ENCODE measurements around the gene RPTOR. TPM values are rescaled to one million over a fixed set of nuclear protein-coding genes. Genes with fewer than 3 reads are reported as not detected.
"Not testable (repeated sequence)": the region's sequence is repeated elsewhere in the genome, so short reads cannot be mapped to it uniquely, and the experiment has no call there.

RPTOR gene
- total RNA-seq, 2 experiments from 2014 or later: 43.6 to 47.2 TPM

DNA sequence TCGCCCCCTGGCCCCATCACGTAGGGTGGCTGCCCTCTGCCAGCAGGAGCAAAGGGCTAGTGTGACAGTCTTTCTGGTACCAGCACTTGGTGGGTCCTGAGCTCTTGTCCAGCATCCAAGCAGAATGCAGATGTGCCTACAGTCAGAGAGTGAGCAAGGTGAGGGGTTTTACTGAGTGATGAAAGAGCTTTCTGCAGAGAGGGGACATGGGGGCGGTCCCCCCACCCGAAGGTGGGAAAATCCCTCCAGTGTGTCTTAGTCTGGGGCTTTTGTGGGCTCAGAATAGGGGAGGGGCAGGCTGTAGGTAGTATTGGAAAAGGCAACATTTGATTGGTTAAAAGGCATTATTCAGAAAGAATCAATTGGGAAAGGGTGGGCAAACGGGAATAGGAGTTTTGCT lies 152.3 kb downstream of the RPTOR start:
- no peaks in the 10 kb centered on the region for H3K27me3 Mint-ChIP-seq
- no peak overlapping the region for H3K4me3 Mint-ChIP-seq
- no peak for DNase-seq
- H3K27ac Mint-ChIP-seq: no peak overlapping the region
- peaks cover 35% of the 10 kb centered on the region for H3K4me1 Mint-ChIP-seq
- peaks cover 8% of the 10 kb centered on the region for H3K36me3 Mint-ChIP-seq
- H3K9me3 Mint-ChIP-seq: peaks cover 8% of the 10 kb centered on the region

DNA sequence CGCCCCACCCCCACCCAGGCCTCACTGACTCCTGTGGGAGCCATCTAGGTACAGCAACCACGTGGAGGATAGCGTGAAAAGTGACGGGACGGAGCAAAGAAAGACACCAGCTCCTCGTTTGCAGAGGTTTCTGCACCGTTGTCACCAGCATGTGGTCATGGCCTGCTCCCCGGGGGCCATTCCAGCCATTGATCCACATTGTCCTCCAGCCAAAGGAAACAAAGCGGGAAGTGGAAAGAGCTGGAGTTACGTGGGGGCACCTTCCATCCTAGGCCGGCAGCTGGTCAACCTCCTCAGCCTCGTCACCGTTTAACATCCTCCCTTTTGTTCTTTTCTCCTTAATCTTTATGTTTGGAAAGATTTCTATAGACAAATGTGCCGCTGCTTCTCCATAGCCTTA lies 153.7 kb downstream of the RPTOR start:
- Mint-ChIP-seq H3K27me3 (no peaks in the 10 kb centered on the region), H3K4me3 (no peak overlapping the region), H3K4me1 (peaks cover 43% of the 10 kb centered on the region), H3K9me3 (peaks cover 11% of the 10 kb centered on the region), H3K36me3 (peaks cover 16% of the 10 kb centered on the region), H3K27ac (no peak overlapping the region)
- no peak for DNase-seq

DNA sequence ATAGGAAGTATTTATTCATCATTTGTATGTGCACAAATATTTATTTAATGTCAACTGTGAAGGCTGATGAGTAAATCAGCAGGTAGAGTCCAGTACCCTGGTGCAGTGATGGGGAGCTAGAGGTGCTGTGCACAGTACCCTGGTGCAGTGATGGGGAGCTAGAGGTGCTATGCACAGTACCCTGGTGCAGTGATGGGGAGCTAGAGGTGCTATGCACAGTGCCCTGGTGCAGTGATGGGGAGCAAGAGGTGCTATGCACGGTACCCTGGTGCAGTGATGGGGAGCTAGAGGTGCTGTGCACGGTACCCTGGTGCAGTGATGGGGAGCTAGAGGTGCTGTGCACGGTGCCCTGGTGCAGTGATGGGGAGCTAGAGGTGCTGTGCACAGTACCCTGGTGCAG lies 154.6 kb downstream of the RPTOR start:
- not testable (repeated sequence) for H3K27me3 Mint-ChIP-seq, H3K4me3 Mint-ChIP-seq, H3K27ac Mint-ChIP-seq, DNase-seq
- peaks cover 51% of the 10 kb centered on the region for H3K4me1 Mint-ChIP-seq
- H3K9me3 Mint-ChIP-seq: peaks cover 11% of the 10 kb centered on the region
- H3K36me3 Mint-ChIP-seq: peaks cover 22% of the 10 kb centered on the region

DNA sequence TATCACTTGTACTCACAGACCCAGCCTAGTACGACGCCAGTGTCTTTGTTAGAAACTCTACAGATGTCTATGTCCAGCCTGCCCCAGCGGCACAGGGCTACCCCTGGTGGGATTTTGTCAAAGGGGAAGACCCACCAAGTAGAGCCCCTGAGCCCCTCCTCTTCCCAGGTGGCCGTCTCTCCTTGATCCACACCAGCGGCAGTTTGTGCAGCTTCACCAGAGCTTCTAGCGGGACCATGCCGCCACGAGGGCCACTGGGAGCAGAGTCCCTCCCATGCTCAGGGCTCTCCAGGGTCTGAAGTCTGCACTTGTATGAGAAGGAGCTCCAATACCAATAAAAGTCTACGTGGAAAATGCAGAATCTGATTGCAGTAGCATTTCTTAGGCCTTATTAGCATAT lies 157.1 kb downstream of the RPTOR start:
- Mint-ChIP-seq H3K36me3 (peaks cover 27% of the 10 kb centered on the region), H3K4me3 (no peak overlapping the region), H3K27me3 (no peaks in the 10 kb centered on the region), H3K9me3 (peaks cover 11% of the 10 kb centered on the region), H3K27ac (no peak overlapping the region), H3K4me1 (peaks cover 53% of the 10 kb centered on the region)
- no peak for DNase-seq

DNA sequence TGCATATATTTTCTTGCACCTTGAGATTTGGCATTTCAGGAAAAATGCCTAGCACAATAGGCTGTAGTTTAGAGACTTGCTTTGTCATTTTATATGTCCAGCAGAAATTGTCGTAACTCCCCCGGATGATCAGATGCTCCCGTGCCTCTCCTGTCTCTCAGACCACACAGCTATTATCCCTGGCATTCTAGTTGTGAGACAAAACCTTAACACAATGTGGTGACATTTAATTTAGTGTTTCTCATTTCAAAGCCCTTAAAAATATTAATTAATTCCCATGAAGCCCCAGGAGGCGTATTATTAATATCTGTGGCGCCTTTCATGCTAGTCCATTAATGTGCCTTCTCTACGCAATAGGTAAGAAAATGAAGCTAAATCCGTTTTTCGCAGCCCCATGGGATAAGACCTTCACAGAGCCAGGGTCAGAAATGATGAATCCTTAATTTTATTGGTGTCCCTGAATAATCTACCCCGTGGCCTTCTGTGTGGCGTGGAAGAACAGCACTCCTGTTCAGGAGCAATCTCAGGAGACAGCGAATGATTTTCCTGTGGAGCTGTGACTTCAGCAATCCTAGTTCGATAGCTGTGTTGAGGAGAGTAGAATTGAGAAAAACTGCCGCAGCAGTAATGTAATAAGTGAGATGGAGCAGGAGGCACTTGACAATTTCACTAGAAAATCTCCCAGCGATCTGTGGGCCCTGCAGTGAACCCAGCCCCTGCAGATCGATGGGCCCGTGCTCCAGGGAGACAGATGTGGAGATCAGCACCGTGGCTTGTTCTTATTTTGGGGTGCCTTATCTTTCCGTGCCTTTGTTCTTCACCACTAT lies 157.9 kb downstream of the RPTOR start:
- Mint-ChIP-seq H3K27ac (peak overlapping the region; percentile 86), H3K36me3 (peaks cover 29% of the 10 kb centered on the region), H3K4me1 (peaks cover 46% of the 10 kb centered on the region), H3K9me3 (peaks cover 11% of the 10 kb centered on the region), H3K4me3 (no peak overlapping the region), H3K27me3 (no peaks in the 10 kb centered on the region)
- no peak for DNase-seq

DNA sequence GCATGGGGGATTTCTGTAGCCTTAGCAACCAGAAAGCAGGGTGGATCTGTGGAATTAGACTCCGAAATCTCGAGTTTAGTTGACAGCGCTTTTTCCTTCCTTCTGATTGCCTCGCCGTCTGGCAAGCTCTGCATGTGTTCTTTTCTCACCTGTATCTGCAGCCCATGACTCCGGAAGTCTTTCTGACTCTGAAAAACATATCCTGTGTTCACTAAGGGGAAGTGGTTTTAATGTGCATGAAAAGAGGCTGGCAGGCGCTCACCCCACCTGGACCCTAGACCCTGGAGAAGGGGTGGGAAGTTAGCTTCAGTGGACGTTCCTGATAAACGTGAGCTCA lies 158.5 kb downstream of the RPTOR start:
- no peak for DNase-seq
- Mint-ChIP-seq H3K9me3 (peaks cover 11% of the 10 kb centered on the region), H3K4me3 (peak overlapping the region; percentile 38), H3K27ac (peak overlapping the region; percentile 86), H3K27me3 (no peaks in the 10 kb centered on the region), H3K4me1 (peaks cover 44% of the 10 kb centered on the region), H3K36me3 (peaks cover 34% of the 10 kb centered on the region)

DNA sequence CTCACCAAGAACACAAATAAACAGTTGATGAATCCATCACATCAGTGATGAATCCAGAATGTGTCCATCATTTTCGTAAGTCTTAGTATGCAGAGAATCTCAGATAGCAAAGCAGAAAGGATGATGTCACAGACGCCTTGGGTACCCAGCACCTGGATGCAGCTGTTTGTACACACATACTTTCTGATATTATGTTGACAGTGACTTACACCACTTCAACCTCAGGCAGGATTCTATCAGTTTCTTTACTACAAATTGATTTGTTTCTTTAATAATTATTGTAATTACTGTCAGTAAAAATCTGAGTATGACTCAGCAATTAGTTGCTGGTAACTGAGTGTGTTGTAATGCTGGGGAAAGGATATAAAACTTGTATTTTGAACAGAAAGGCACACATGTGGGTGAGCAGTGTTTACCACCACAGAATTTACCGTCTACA lies 159.8 kb downstream of the RPTOR start:
- Mint-ChIP-seq H3K27ac (peak overlapping the region; percentile 75), H3K4me1 (peaks cover 41% of the 10 kb centered on the region), H3K4me3 (no peak overlapping the region), H3K36me3 (peaks cover 38% of the 10 kb centered on the region), H3K9me3 (peaks cover 11% of the 10 kb centered on the region), H3K27me3 (no peaks in the 10 kb centered on the region)
- no peak for DNase-seq

DNA sequence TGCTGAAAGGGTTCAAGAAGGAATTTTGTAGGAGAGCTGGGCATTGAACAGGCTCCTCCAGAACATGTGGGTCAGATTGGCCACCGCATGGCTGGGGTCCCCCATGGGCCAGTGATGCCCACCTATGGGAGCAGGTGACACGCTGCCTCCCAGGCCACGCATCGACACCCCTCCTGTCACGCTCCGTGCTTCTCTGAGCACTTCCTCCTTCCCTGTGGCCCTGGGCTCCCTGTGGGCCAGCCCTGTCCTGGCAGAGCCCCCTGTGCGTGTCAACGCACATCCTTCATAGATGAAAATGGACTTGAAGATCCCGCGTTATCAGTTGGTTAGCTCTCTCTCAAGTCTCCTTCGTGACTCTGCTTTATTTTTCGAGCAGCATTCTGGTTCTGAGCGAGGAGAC lies 160.3 kb downstream of the RPTOR start:
- Mint-ChIP-seq H3K27ac (peak overlapping the region; percentile 57), H3K4me1 (peaks cover 43% of the 10 kb centered on the region)

DNA sequence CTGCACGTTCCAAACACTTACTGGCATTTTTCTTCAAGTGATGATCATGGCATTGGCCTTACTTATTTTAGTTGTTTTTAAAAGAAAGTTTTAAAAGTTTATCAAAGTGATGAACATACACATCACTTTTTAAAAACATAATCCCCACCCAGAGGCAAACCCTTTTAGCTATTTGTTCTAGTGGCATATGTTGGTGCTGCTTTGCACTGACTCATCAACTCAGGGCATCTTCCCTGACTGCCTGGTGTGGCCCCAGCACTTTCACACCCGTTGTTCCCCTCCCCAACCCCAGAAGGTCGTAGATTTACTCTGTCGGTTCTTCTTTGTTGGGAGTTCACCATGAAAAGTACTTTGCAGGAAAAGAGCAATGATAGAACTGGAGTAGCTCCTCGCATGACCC lies 161.3 kb downstream of the RPTOR start:
- Mint-ChIP-seq H3K36me3 (peaks cover 44% of the 10 kb centered on the region), H3K4me3 (no peak overlapping the region), H3K27me3 (no peaks in the 10 kb centered on the region), H3K27ac (no peak overlapping the region), H3K4me1 (peaks cover 41% of the 10 kb centered on the region), H3K9me3 (peaks cover 3% of the 10 kb centered on the region)
- DNase-seq: no peak

More for the DNA sequence above, 160.3 kb downstream of the RPTOR start:
- no peak for DNase-seq
- no peaks in the 10 kb centered on the region for H3K27me3 Mint-ChIP-seq
- H3K36me3 Mint-ChIP-seq: peaks cover 42% of the 10 kb centered on the region
- no peak overlapping the region for H3K4me3 Mint-ChIP-seq
- H3K9me3 Mint-ChIP-seq: peaks cover 10% of the 10 kb centered on the region

DNA sequence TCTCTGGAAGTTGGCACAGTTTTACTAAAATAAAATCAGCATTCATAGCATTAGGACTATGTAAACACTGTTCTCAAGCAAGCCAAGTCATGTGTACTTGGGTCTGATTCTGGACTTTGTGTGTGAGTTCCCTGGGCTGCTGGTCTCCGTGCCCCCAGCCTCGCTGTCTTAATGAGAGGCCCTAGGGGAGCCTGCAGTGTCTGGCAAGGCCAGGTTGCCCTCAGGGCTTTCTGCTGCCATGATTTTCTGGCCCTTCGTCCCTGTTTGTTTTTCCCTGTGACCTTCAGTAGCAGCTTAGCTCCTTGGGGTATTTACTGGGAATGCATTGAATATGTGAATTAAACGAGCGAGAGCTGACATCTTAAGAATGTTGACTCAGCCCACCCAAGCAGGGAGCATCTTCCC lies 161.8 kb downstream of the RPTOR start:
- H3K36me3 Mint-ChIP-seq: peaks cover 47% of the 10 kb centered on the region
- peaks cover 3% of the 10 kb centered on the region for H3K9me3 Mint-ChIP-seq
- H3K27me3 Mint-ChIP-seq: no peaks in the 10 kb centered on the region
- H3K4me3 Mint-ChIP-seq: no peak overlapping the region
- DNase-seq: no peak
- no peak overlapping the region for H3K27ac Mint-ChIP-seq
- peaks cover 41% of the 10 kb centered on the region for H3K4me1 Mint-ChIP-seq

DNA sequence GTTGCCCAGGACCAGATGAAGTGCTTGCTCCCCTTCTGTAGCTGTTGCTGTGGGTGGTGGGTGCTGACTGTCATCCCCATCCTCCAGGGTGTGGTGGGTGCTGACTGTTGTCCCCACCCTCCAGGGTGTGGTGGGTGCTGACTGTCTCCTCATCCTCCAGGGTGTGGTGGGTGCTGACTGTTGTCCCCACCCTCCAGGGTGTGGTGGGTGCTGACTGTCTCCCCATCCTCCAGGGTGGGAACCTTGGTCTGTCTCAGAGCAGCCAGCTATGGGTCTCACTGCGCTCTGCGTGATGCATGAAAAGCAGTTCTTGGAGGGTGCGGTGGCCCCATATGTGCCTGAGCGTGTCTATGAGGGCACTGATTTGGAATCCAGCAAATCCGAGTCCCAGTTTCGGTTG lies 163.8 kb downstream of the RPTOR start:
- peaks cover 41% of the 10 kb centered on the region for H3K36me3 Mint-ChIP-seq
- DNase-seq: no peak
- no peak overlapping the region for H3K4me3 Mint-ChIP-seq
- H3K27me3 Mint-ChIP-seq: no peaks in the 10 kb centered on the region
- H3K4me1 Mint-ChIP-seq: peaks cover 34% of the 10 kb centered on the region
- H3K9me3 Mint-ChIP-seq: no peaks in the 10 kb centered on the region
- no peak overlapping the region for H3K27ac Mint-ChIP-seq

DNA sequence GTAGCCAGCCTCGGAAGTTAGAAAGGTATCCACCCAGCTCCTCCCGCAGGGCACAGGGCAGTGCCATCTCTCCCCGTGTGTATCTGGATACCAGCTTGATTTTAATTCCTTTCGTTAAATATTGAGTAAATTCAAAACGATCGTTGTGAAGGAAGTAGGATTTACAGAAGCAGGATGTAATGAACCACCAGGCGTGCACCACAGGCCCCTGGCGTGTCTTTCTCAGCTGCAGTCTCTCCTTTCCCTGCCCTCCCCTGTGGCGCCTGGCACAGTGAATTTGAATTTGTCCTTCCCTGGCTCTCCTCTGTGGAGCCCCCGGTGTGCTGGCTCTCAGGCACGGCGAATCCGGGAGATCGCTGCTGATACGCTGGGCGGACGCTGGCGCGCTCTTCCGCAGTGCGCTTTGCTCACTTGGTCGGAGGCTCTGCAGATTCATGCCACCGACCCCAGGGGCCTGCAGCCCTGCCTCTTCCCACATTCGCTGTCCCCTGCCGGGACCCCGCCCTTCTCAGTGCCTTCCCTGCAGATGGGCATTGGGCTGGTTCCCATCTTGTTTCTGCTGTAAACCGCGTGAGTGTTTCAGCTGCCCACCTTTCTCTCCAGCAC lies 164.6 kb downstream of the RPTOR start:
- DNase-seq: no peak
- Mint-ChIP-seq H3K36me3 (peaks cover 38% of the 10 kb centered on the region), H3K4me1 (peaks cover 27% of the 10 kb centered on the region), H3K27ac (no peak overlapping the region), H3K27me3 (no peaks in the 10 kb centered on the region), H3K4me3 (no peak overlapping the region), H3K9me3 (no peaks in the 10 kb centered on the region)

DNA sequence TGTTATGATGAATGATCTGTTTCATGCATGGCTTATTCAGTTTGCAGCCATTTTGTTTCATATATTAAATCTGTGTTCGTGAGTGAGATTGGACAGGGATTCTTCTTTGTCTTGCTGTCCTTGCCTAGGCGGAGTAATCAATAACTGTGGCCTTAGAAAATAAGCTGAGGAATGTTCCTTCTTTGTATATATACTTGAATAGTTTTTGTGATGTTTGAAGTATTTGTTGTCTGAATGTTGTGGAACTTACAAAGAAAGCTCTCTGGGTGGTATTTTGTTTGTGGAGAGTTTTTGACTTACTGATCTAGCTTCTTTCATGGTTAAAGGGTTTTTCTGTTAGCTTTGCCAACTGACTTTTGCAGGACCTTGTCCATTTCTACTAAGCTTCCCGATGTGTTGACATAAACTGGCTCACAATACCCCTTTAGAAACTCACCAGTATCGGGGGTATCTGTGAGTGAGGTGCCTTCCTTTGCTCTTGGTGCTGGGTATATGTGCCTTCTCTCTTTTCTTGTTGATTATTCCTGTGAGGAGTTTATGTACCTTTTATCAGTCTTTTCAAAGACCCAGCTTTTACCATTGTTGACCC lies 166.2 kb downstream of the RPTOR start:
- no peaks in the 10 kb centered on the region for H3K27me3 Mint-ChIP-seq
- H3K4me1 Mint-ChIP-seq: peaks cover 15% of the 10 kb centered on the region
- no peak for DNase-seq
- peaks cover 39% of the 10 kb centered on the region for H3K36me3 Mint-ChIP-seq
- H3K27ac Mint-ChIP-seq: no peak overlapping the region
- H3K9me3 Mint-ChIP-seq: no peaks in the 10 kb centered on the region
- H3K4me3 Mint-ChIP-seq: no peak overlapping the region

DNA sequence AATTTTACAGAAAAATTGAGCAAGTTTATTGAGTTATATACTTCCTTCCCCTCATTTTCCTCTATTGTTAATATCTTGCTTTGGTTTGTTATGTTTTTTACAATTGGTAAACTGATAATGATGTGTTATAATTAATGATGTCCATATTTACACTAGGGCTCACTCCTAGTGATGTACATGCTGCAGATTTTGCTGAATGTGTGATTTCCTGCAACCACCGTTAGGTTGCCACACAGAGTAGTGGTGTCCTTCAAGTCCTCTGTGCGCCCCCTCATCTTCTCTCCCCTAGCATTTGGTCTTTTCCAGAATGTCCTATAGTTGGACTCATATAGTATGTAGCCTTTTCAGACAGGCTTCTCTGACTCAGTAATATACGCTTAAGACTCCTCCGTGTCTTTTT lies 167.5 kb downstream of the RPTOR start:
- Mint-ChIP-seq H3K9me3 (no peaks in the 10 kb centered on the region), H3K36me3 (peaks cover 44% of the 10 kb centered on the region), H3K27ac (no peak overlapping the region), H3K4me1 (peaks cover 11% of the 10 kb centered on the region), H3K27me3 (no peaks in the 10 kb centered on the region), H3K4me3 (no peak overlapping the region)
- DNase-seq: no peak

DNA sequence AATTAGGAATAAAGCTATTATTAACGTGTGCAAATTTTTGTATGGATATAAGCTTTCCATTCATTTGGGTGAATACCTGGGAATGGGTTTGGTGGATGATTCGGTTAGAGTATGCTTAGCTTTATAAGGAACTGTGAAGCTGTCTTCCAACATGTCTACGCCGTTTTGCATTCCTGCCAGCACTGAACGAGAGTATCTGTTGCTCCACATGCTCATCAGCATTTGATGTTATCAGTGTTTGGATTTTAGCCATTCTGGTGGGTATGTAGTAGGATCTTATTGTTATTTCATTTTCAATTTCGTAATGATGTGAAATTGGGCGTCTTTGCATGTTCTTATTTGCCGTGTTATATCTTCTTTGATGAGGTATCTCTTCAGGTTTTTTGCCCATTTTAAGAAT lies 168.0 kb downstream of the RPTOR start:
- H3K27me3 Mint-ChIP-seq: no peaks in the 10 kb centered on the region
- DNase-seq: no peak
- no peak overlapping the region for H3K27ac Mint-ChIP-seq
- H3K9me3 Mint-ChIP-seq: no peaks in the 10 kb centered on the region
- H3K4me1 Mint-ChIP-seq: peaks cover 11% of the 10 kb centered on the region
- H3K36me3 Mint-ChIP-seq: peaks cover 44% of the 10 kb centered on the region
- no peak overlapping the region for H3K4me3 Mint-ChIP-seq

All from activated naive CD8-positive, alpha-beta T cell treated with anti-CD3 and anti-CD28 coated beads for 36 hours (primary cell).